Vagina (tissue), 2 donors: ENCODE data around the gene RBPJ.

Source experiments
- CTCF ChIP-seq, 3 experiments: fragments of 450-650 bp in 2 of 3; fragments of 200-600 bp in 1 of 3; sonication (generic) in 1 of 3; IDR thresholded peaks; one replicate each; pipeline ENCODE4 v1.5.1; 2017 to 2019; ENCODE audit warnings: antibody characterized with exemption in 3 of 3, mild to moderate bottlenecking in 2 of 3, moderate library complexity in 2 of 3
- POLR2A ChIP-seq, 2 donors: fragments of 450-650 bp; IDR thresholded peaks; one replicate each; pipeline ENCODE4 v1.6.1; 2017; ENCODE audit warnings: antibody characterized with exemption in 2 of 2, mild to moderate bottlenecking in 2 of 2, moderate library complexity in 2 of 2

GRCh38 chr4:26457412-26457811 lies 136.6 kb downstream of the RBPJ start:
- TF ChIP-seq POLR2A (IDR thresholded peaks at IDR 0.05) = no peak
- TF ChIP-seq CTCF (IDR thresholded peaks at IDR 0.05) = no peak
